Measurements from ENCODE around the gene PHIP. TPM values are rescaled to one million over a fixed set of nuclear protein-coding genes. Genes with fewer than 3 reads are reported as not detected.

Gene PHIP
- total RNA-seq, 4 donors from 2014 or later, result 32.2 to 41.0 (median 36.8) TPM

GRCh38 chr6:79038061-79038460 lies 40.0 kb downstream of the PHIP start:
- Histone ChIP-seq H3K9me3 (no peaks in the 10 kb centered on the region), H3K27ac (no peak overlapping the region), H3K36me3 (peaks cover 0 to 51% (median 0%) of the 10 kb centered on the region in 3 donors), H3K4me1 (peaks cover 0 to 15% (median 0%) of the 10 kb centered on the region in 4 donors), H3K27me3 (no peaks in the 10 kb centered on the region), H3K4me3 (no peak overlapping the region)
- no peak for DNase-seq (ENCODE audit: low spot score in 2 of 2)
- no peak for TF ChIP-seq EP300 (IDR thresholded peaks at IDR 0.05)
- TF ChIP-seq POLR2A (IDR thresholded peaks at IDR 0.05), result no peak
- TF ChIP-seq, protein P1, sequence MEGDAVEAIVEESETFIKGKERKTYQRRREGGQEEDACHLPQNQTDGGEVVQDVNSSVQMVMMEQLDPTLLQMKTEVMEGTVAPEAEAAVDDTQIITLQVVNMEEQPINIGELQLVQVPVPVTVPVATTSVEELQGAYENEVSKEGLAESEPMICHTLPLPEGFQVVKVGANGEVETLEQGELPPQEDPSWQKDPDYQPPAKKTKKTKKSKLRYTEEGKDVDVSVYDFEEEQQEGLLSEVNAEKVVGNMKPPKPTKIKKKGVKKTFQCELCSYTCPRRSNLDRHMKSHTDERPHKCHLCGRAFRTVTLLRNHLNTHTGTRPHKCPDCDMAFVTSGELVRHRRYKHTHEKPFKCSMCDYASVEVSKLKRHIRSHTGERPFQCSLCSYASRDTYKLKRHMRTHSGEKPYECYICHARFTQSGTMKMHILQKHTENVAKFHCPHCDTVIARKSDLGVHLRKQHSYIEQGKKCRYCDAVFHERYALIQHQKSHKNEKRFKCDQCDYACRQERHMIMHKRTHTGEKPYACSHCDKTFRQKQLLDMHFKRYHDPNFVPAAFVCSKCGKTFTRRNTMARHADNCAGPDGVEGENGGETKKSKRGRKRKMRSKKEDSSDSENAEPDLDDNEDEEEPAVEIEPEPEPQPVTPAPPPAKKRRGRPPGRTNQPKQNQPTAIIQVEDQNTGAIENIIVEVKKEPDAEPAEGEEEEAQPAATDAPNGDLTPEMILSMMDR (IDR thresholded peaks at IDR 0.05), result no peak

- H3K9me3 ChIP-seq, result no peaks in the 10 kb centered on the region
- no peak overlapping the region for H3K27ac ChIP-seq
- H3K4me1 ChIP-seq, result peaks cover 0 to 20% (median 0%) of the 10 kb centered on the region in 4 donors
- H3K27me3 ChIP-seq, result no peaks in the 10 kb centered on the region
- 88 to 89% methylated on average over 2 of the region's 2 CpGs for WGBS, 2 donors
- no peak overlapping the region for H3K4me3 ChIP-seq
- H3K36me3 ChIP-seq, result peaks cover 0 to 58% (median 0%) of the 10 kb centered on the region in 3 donors
- TF ChIP-seq, protein P1 (IDR thresholded peaks at IDR 0.05), result no peak
- TF ChIP-seq EP300 (IDR thresholded peaks at IDR 0.05), result no peak
- TF ChIP-seq POLR2A (IDR thresholded peaks at IDR 0.05), result no peak
- no peak for DNase-seq (ENCODE audit: low spot score in 2 of 2)
Measured at GRCh38 chr6:79034865-79035264, 43.2 kb downstream of the PHIP start.

- peaks cover 0 to 20% (median 0%) of the 10 kb centered on the region in 4 donors for H3K4me1 ChIP-seq
- H3K9me3 ChIP-seq, result no peaks in the 10 kb centered on the region
- H3K4me3 ChIP-seq, result no peak overlapping the region
- H3K27me3 ChIP-seq, result no peaks in the 10 kb centered on the region
- H3K36me3 ChIP-seq, result peaks cover 0 to 49% (median 0%) of the 10 kb centered on the region in 3 donors
- WGBS, 2 donors, result 95 to 97% methylated on average over 3 of the region's 3 CpGs
- no peak overlapping the region for H3K27ac ChIP-seq
- DNase-seq (ENCODE audit: low spot score in 2 of 2), result no peak
- TF ChIP-seq EP300 (IDR thresholded peaks at IDR 0.05) (no peak), POLR2A (IDR thresholded peaks at IDR 0.05) (no peak)
- TF ChIP-seq, protein P1 (IDR thresholded peaks at IDR 0.05), result no peak
Measured at GRCh38 chr6:79033279-79033678, 44.8 kb downstream of the PHIP start.

GRCh38 chr6:79031821-79032590 lies 46.0 kb downstream of the PHIP start:
- no peaks in the 10 kb centered on the region for H3K27me3 ChIP-seq
- no peaks in the 10 kb centered on the region for H3K9me3 ChIP-seq
- 55 to 59% methylated on average over 3 of the region's 3 CpGs for WGBS, 2 donors
- TF ChIP-seq, protein P1 (IDR thresholded peaks at IDR 0.05), result no peak
- TF ChIP-seq POLR2A (IDR thresholded peaks at IDR 0.05), result no peak
- TF ChIP-seq EP300 (IDR thresholded peaks at IDR 0.05), result no peak
- DNase-seq (ENCODE audit: low spot score in 2 of 2), result no peak
- no peak overlapping the region for H3K27ac ChIP-seq
- peaks cover 0 to 20% (median 0%) of the 10 kb centered on the region in 4 donors for H3K4me1 ChIP-seq
- H3K36me3 ChIP-seq, result peaks cover 0 to 36% (median 0%) of the 10 kb centered on the region in 3 donors
- H3K4me3 ChIP-seq, result no peak overlapping the region

GRCh38 chr6:79030511-79030910 lies 47.5 kb downstream of the PHIP start:
- 94 to 100% methylated on average over 1 of the region's 1 CpG for WGBS, 2 donors
- H3K4me1 ChIP-seq, result peaks cover 0 to 16% (median 0%) of the 10 kb centered on the region in 4 donors
- DNase-seq (ENCODE audit: low spot score in 2 of 2), result no peak

More at GRCh38 chr6:79030511-79030910, 47.5 kb downstream of the PHIP start:
- Histone ChIP-seq H3K9me3 (no peaks in the 10 kb centered on the region), H3K4me3 (no peak overlapping the region), H3K27ac (no peak overlapping the region), H3K36me3 (peaks cover 0 to 26% (median 0%) of the 10 kb centered on the region in 3 donors), H3K27me3 (no peaks in the 10 kb centered on the region)
- TF ChIP-seq, protein P1 (IDR thresholded peaks at IDR 0.05), result no peak
- no peak for TF ChIP-seq EP300 (IDR thresholded peaks at IDR 0.05)
- TF ChIP-seq POLR2A (IDR thresholded peaks at IDR 0.05), result no peak
